ENCODE measurements around the gene CCBE1. TPM values are rescaled to one million over a fixed set of nuclear protein-coding genes. Genes with fewer than 3 reads are reported as not detected.

The CCBE1 gene
- total and polyA plus RNA-seq, 2 of the 4 experiments (the other 2 are of a cell fraction), result 64.8 to 148 TPM

DNA sequence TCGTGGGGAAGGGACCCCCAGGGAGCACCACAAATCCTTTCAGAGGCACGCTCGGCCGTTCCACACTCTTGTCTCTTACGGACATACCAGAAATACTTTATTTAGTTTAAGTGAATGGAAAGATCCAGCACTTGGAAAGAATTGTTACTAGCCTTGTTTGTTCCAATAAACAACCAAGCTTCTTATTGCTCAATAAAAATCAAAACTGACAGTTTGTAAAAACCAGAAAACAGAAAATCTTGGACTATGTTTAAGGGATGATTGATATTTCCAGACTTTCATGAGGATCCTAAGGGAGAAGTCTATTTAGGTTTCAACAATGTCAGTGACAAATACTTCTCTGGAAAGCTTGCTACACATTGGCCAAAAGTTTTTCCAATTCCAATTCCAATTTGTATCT lies 31.6 kb upstream of the CCBE1 start:
- no peak overlapping the region for H2AFZ ChIP-seq (replicated peaks; ENCODE audit: low read length, poor library complexity)
- no peak overlapping the region for H4K91ac ChIP-seq (ENCODE audit: insufficient read depth, low read depth, low read length)
- no peak overlapping the region for H4K8ac ChIP-seq (ENCODE audit: low read depth in 2 of 2, low read length in 2 of 2)
- TF ChIP-seq FOS (IDR thresholded peaks at IDR 0.05; ENCODE audit: low read depth, low read length), result no peak
- no peak for TF ChIP-seq RCOR1 (IDR thresholded peaks at IDR 0.05; ENCODE audit: insufficient replicate concordance, low read length)
- TF ChIP-seq MXI1 (IDR thresholded peaks at IDR 0.05; ENCODE audit: borderline replicate concordance, low read depth, low read length), result no peak
- no peak for TF ChIP-seq RAD21 (IDR thresholded peaks at IDR 0.05; ENCODE audit: low read length)
- TF ChIP-seq CHD1 (IDR thresholded peaks at IDR 0.05; ENCODE audit: low read depth, low read length), result no peak
- TF ChIP-seq, protein P1, sequence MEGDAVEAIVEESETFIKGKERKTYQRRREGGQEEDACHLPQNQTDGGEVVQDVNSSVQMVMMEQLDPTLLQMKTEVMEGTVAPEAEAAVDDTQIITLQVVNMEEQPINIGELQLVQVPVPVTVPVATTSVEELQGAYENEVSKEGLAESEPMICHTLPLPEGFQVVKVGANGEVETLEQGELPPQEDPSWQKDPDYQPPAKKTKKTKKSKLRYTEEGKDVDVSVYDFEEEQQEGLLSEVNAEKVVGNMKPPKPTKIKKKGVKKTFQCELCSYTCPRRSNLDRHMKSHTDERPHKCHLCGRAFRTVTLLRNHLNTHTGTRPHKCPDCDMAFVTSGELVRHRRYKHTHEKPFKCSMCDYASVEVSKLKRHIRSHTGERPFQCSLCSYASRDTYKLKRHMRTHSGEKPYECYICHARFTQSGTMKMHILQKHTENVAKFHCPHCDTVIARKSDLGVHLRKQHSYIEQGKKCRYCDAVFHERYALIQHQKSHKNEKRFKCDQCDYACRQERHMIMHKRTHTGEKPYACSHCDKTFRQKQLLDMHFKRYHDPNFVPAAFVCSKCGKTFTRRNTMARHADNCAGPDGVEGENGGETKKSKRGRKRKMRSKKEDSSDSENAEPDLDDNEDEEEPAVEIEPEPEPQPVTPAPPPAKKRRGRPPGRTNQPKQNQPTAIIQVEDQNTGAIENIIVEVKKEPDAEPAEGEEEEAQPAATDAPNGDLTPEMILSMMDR (conservative IDR thresholded peaks at IDR 0.05; ENCODE audit: low read depth, low read length), result no peak
- TF ChIP-seq, protein P2, sequence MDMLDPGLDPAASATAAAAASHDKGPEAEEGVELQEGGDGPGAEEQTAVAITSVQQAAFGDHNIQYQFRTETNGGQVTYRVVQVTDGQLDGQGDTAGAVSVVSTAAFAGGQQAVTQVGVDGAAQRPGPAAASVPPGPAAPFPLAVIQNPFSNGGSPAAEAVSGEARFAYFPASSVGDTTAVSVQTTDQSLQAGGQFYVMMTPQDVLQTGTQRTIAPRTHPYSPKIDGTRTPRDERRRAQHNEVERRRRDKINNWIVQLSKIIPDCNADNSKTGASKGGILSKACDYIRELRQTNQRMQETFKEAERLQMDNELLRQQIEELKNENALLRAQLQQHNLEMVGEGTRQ (IDR thresholded peaks at IDR 0.05; ENCODE audit: low read depth, low read length), result no peak
- TF ChIP-seq MAZ (IDR thresholded peaks at IDR 0.05; ENCODE audit: borderline replicate concordance, low read depth, low read length), result no peak
- no peak for TF ChIP-seq RFX5 (IDR thresholded peaks at IDR 0.05; ENCODE audit: low read depth, low read length)
- no peak for TF ChIP-seq MAFK (IDR thresholded peaks at IDR 0.05; ENCODE audit: low read depth, low read length)
- TF ChIP-seq CEBPB (IDR thresholded peaks at IDR 0.05; ENCODE audit: low read depth, low read length), result no peak
- no peak for TF ChIP-seq NFE2L2 (IDR thresholded peaks at IDR 0.05; ENCODE audit: low read depth, low read length)
- H3K9me3 ChIP-seq (ENCODE audit: control insufficient read depth, insufficient read depth, low read length), result no peaks in the 10 kb centered on the region
- no peak overlapping the region for H3K18ac ChIP-seq (ENCODE audit: low read depth, low read length)
- no peak overlapping the region for H2BK5ac ChIP-seq (ENCODE audit: low read depth, low read length, poor library complexity, severe bottlenecking)
- CTCF ChIA-PET, result no interaction called here
- H3K4me2 ChIP-seq (ENCODE audit: low read depth, low read length), result no peak overlapping the region
- H3K4ac ChIP-seq (ENCODE audit: low read depth, low read length), result no peak overlapping the region
- H3K23ac ChIP-seq (ENCODE audit: low read depth, low read length), result no peak overlapping the region
- no peaks in the 10 kb centered on the region for H3K27me3 ChIP-seq (ENCODE audit: control insufficient read depth, insufficient read depth, low read length)
- H4K20me1 ChIP-seq (ENCODE audit: insufficient read depth, low read length), result no peaks in the 10 kb centered on the region
- no peak overlapping the region for H4K5ac ChIP-seq (ENCODE audit: low read depth, low read length)
- dilution Hi-C loops (cut with HindIII; ENCODE audit: low sequenced_read_pairs, unreplicated experiment) (no loop called here), intact Hi-C loops (cut with micrococcal nuclease) (no loop called here), in situ Hi-C loops (cut with MboI; ENCODE audit: low sequenced_read_pairs) (no loop called here)
- no TSS peak for BruUV-seq (replicated peaks)
- no peak overlapping the region for H2BK20ac ChIP-seq (ENCODE audit: low read depth, low read length)
- H3K56ac ChIP-seq (ENCODE audit: extremely low read depth, insufficient read depth, low read length), result no peak overlapping the region
- no peak overlapping the region for H2BK120ac ChIP-seq (ENCODE audit: low read depth, low read length)
- no CpG with 5 or more reads among the region's 5 CpGs for WGBS, 2 experiments (ENCODE audit: extremely low coverage in 2 of 2, insufficient read length in 1 of 2)
- H3K14ac ChIP-seq (replicated peaks; ENCODE audit: low read depth, low read length), result no peak overlapping the region
- DNase-seq, result no peak
- H3K9me1 ChIP-seq (ENCODE audit: insufficient read depth, low read length), result peaks cover 3% of the 10 kb centered on the region; the same call in 1 of the 2 replicates
- H3K9ac ChIP-seq (ENCODE audit: low read depth, low read length), result no peak overlapping the region
- POLR2A ChIA-PET (ENCODE audit: unreplicated experiment), result no interaction called here
- no peak for ATAC-seq (ENCODE audit: low read depth)
- no peak overlapping the region for H2BK15ac ChIP-seq (ENCODE audit: low read depth, low read length)
- no peak overlapping the region for H3K4me3 ChIP-seq (ENCODE audit: insufficient read depth, low read depth, low read length)
- H2AK5ac ChIP-seq (ENCODE audit: low read depth, low read length), result no peak overlapping the region
- H3K27ac ChIP-seq (ENCODE audit: insufficient read depth, low read length), result no peak overlapping the region
- H3K4me1 ChIP-seq (ENCODE audit: control insufficient read depth, insufficient read depth, low read length), result peaks cover 4% of the 10 kb centered on the region; the same call in 1 of the 2 replicates
- no peaks in the 10 kb centered on the region for H3K36me3 ChIP-seq (ENCODE audit: control insufficient read depth, insufficient read depth, low read length)
- H3K79me1 ChIP-seq (ENCODE audit: low read depth in 1 of 2, low read length in 2 of 2), result no peaks in the 10 kb centered on the region
- H2AK9ac ChIP-seq (replicated peaks; ENCODE audit: low read depth, low read length, poor library complexity), result no peak overlapping the region

All from IMR-90 (cell line).